ENCODE results near the gene CDK17.

GRCh38 chr12:96301732-96302131 is 98.5 kb downstream of the CDK17 start:
- TF ChIP-seq CTCF (IDR thresholded peaks at IDR 0.05), result no peak
- TF ChIP-seq POLR2A (IDR thresholded peaks at IDR 0.05), result no peak

All from thyroid gland (tissue), 4 donors.